ENCODE data around the gene PIK3C2G. TPM values are rescaled to one million over a fixed set of nuclear protein-coding genes. Genes with fewer than 3 reads are reported as not detected.
A peak's percentile ranks its signal among the peaks of the same experiment; 100 is the strongest.

The PIK3C2G gene
- total RNA-seq, 1 donor from 2014 or later, result not detected

GRCh38 chr12:18270958-18271460, 9.7 kb downstream of the PIK3C2G start:
- no peak for DNase-seq (ENCODE audit: low read depth)

- no peak for DNase-seq (ENCODE audit: low read depth)
These were observed 14.7 kb downstream of the PIK3C2G start for GRCh38 chr12:18275981-18276380.

- DNase-seq (ENCODE audit: low read depth), result no peak
These were observed 15.9 kb downstream of the PIK3C2G start for GRCh38 chr12:18277196-18277595.

- no peak for DNase-seq (ENCODE audit: low read depth)
These were observed 19.4 kb downstream of the PIK3C2G start for GRCh38 chr12:18280728-18281127.

GRCh38 chr12:18281941-18282340, 20.6 kb downstream of the PIK3C2G start:
- no peak for DNase-seq (ENCODE audit: low read depth)

GRCh38 chr12:18283831-18284230, 22.5 kb downstream of the PIK3C2G start:
- no peak for DNase-seq (ENCODE audit: low read depth)

GRCh38 chr12:18284386-18284785, 23.1 kb downstream of the PIK3C2G start:
- DNase-seq (ENCODE audit: low read depth), result no peak

- DNase-seq (ENCODE audit: low read depth), result no peak
These were observed 23.8 kb downstream of the PIK3C2G start for GRCh38 chr12:18285161-18285560.

GRCh38 chr12:18290386-18290785, 29.1 kb downstream of the PIK3C2G start:
- no peak for DNase-seq (ENCODE audit: low read depth)

- no peak for DNase-seq (ENCODE audit: low read depth)
These were observed 33.6 kb downstream of the PIK3C2G start for GRCh38 chr12:18294889-18295288.

GRCh38 chr12:18296201-18296908, 35.0 kb downstream of the PIK3C2G start:
- peak; percentile 2 for DNase-seq (ENCODE audit: low read depth)

- no peak for DNase-seq (ENCODE audit: low read depth)
These were observed 35.6 kb downstream of the PIK3C2G start for GRCh38 chr12:18296909-18297280.

- DNase-seq (ENCODE audit: low read depth), result no peak
These were observed 36.6 kb downstream of the PIK3C2G start for GRCh38 chr12:18297902-18298301.

GRCh38 chr12:18302809-18303430, 41.6 kb downstream of the PIK3C2G start:
- no peak for DNase-seq (ENCODE audit: low read depth)

- DNase-seq (ENCODE audit: low read depth), result no peak
These were observed 43.3 kb downstream of the PIK3C2G start for GRCh38 chr12:18304609-18305008.

GRCh38 chr12:18306311-18306710, 45.0 kb downstream of the PIK3C2G start:
- no peak for DNase-seq (ENCODE audit: low read depth)

- DNase-seq (ENCODE audit: low read depth), result no peak
These were observed 52.0 kb downstream of the PIK3C2G start for GRCh38 chr12:18313306-18313705.

- DNase-seq (ENCODE audit: low read depth), result peak; percentile 62
These were observed 58.8 kb downstream of the PIK3C2G start for GRCh38 chr12:18320036-18320617.

- DNase-seq (ENCODE audit: low read depth), result no peak
These were observed 59.7 kb downstream of the PIK3C2G start for GRCh38 chr12:18320976-18321375.

GRCh38 chr12:18323159-18323558, 61.8 kb downstream of the PIK3C2G start:
- DNase-seq (ENCODE audit: low read depth), result peak; percentile 51

GRCh38 chr12:18327036-18327435, 65.7 kb downstream of the PIK3C2G start:
- no peak for DNase-seq (ENCODE audit: low read depth)

- DNase-seq (ENCODE audit: low read depth), result no peak
These were observed 70.9 kb downstream of the PIK3C2G start for GRCh38 chr12:18332173-18332572.

GRCh38 chr12:18339633-18340032, 78.3 kb downstream of the PIK3C2G start:
- DNase-seq (ENCODE audit: low read depth), result no peak

Data from myocyte (in vitro differentiated cells).